SU-DHL-6 (cell line): ENCODE data around the gene SLC16A6.

Experiments
- CTCF ChIP-seq: fragments of 200-600 bp; sonication (generic); IDR thresholded peaks from one replicate; pipeline ENCODE4 v1.5.1; 2017; ENCODE audit warnings: antibody characterized with exemption, mild to moderate bottlenecking, low read length, moderate library complexity; ENCODE audit not compliant: insufficient read depth, poor library complexity, severe bottlenecking
- EZH2phosphoT487 ChIP-seq: fragments of 200-600 bp; sonication (generic), shearing (Covaris generic); conservative IDR thresholded peaks from 2 replicates; pipeline ENCODE4 v1.6.1; 2018; ENCODE audit warnings: mild to moderate bottlenecking, antibody characterized with exemption, low read length, moderate library complexity, mixed read lengths

GRCh38 chr17:68326681-68327080 is 35.8 kb upstream of the SLC16A6 start:
- no peak for TF ChIP-seq CTCF
- no peak for TF ChIP-seq EZH2phosphoT487
